HEK293 (cell line): ENCODE measurements around the gene TMF1.

ENCODE experiments used
- CTCF ChIA-PET: fragments of 350-600 bp; formaldehyde crosslinking; extraction: SDS; loops from one replicate; lab custom pipeline; 2021; ENCODE audit warnings: antibody characterized with exemption; lab: Yijun Ruan, JAX
- POLR2A ChIA-PET: fragments of 300-600 bp; formaldehyde crosslinking; extraction: SDS; loops from one replicate; lab custom pipeline; 2020; ENCODE audit warnings: antibody characterized with exemption, inconsistent platforms; lab: Yijun Ruan, JAX
- H3K27ac ChIP-seq: fragments of 200-500 bp; sonication (Bioruptor generic); 2 replicates; pipeline ENCODE4 v1.5.1; 2014; ENCODE audit warnings: low read depth, low read length, control low read depth, inconsistent platforms; ENCODE audit errors: extremely low read depth
- H3K36me3 ChIP-seq, 2 experiments: fragments of 200-500 bp in 1 of 2; sonication (Bioruptor generic) in 1 of 2; 1 replicate in 1 of 2; 2 replicates in 1 of 2; pipeline ENCODE4 v1.5.1; 2014 to 2017; ENCODE audit warnings: inconsistent platforms in 2 of 2, low read length in 2 of 2; ENCODE audit not compliant: control insufficient read depth in 2 of 2, insufficient read depth in 1 of 2
- H3K4me1 ChIP-seq: fragments of 200-500 bp; sonication (Bioruptor generic); 2 replicates; pipeline ENCODE4 v1.5.1; 2014; ENCODE audit warnings: mild to moderate bottlenecking, low read length, inconsistent platforms; ENCODE audit not compliant: control insufficient read depth, insufficient read depth
- H3K4me3 ChIP-seq: 2 replicates; pipeline ENCODE4 v1.5.1; 2011; ENCODE audit warnings: low read depth, mild to moderate bottlenecking, control low read depth, low read length, moderate library complexity
- H3K9me3 ChIP-seq: fragments of 200-500 bp; sonication (Bioruptor generic); 2 replicates; pipeline ENCODE4 v1.5.1; 2014; ENCODE audit warnings: low read depth, low read length, inconsistent platforms; ENCODE audit not compliant: control insufficient read depth, insufficient read depth
- BCL6B ChIP-seq: fragments of 450-650 bp; formaldehyde crosslinking; IDR thresholded peaks from 2 replicates; pipeline ENCODE4 v1.5.1; 2017; ENCODE audit warnings: missing biosample characterization, missing genetic modification characterization
- PRDM1 ChIP-seq: fragments of 450-650 bp; formaldehyde crosslinking; IDR thresholded peaks from 2 replicates; pipeline ENCODE4; 2016; ENCODE audit warnings: missing biosample characterization, missing genetic modification characterization
- SP3 ChIP-seq: fragments of 450-650 bp; formaldehyde crosslinking; IDR thresholded peaks from 2 replicates; pipeline ENCODE4 v1.5.1; 2016; ENCODE audit warnings: missing biosample characterization, missing genetic modification characterization
- ZBTB26 ChIP-seq: fragments of 450-650 bp; formaldehyde crosslinking; optimal IDR thresholded peaks from 2 replicates; pipeline ENCODE3; 2016; ENCODE audit warnings: missing biosample characterization, mild to moderate bottlenecking, missing genetic modification characterization
- ZNF121 ChIP-seq: fragments of 450-650 bp; formaldehyde crosslinking; IDR thresholded peaks from 2 replicates; pipeline ENCODE4 v1.5.1; 2016; ENCODE audit warnings: missing biosample characterization, missing genetic modification characterization
- ZNF2 ChIP-seq: fragments of 450-650 bp; formaldehyde crosslinking; IDR thresholded peaks from 2 replicates; pipeline ENCODE4 v1.5.1; 2016; ENCODE audit warnings: missing biosample characterization, missing genetic modification characterization
- ZNF394 ChIP-seq: fragments of 450-650 bp; formaldehyde crosslinking; IDR thresholded peaks from 2 replicates; pipeline ENCODE4 v1.5.1; 2016; ENCODE audit warnings: missing biosample characterization, missing genetic modification characterization, mild to moderate bottlenecking, moderate library complexity, borderline replicate concordance
- ZNF423 ChIP-seq: fragments of 450-650 bp; formaldehyde crosslinking; IDR thresholded peaks from 2 replicates; pipeline ENCODE4 v1.5.1; 2016; ENCODE audit warnings: missing biosample characterization, missing genetic modification characterization
- ZNF426 ChIP-seq: fragments of 450-650 bp; formaldehyde crosslinking; IDR thresholded peaks from 2 replicates; pipeline ENCODE4 v1.5.1; 2017; ENCODE audit warnings: missing biosample characterization, missing genetic modification characterization, mild to moderate bottlenecking, inconsistent platforms, moderate library complexity
- ZNF518A ChIP-seq: fragments of 450-650 bp; formaldehyde crosslinking; conservative IDR thresholded peaks from 2 replicates; pipeline ENCODE4 v1.5.1; 2016; ENCODE audit warnings: low read depth, missing biosample characterization, missing genetic modification characterization
- ZNF624 ChIP-seq: fragments of 450-650 bp; formaldehyde crosslinking; IDR thresholded peaks from 2 replicates; pipeline ENCODE4 v1.5.1; 2017; ENCODE audit warnings: missing biosample characterization, missing genetic modification characterization
- ZNF629 ChIP-seq: fragments of 450-650 bp; formaldehyde crosslinking; IDR thresholded peaks from 2 replicates; pipeline ENCODE4 v1.5.1; 2017; ENCODE audit warnings: missing biosample characterization, missing genetic modification characterization
- ZNF704 ChIP-seq: fragments of 450-650 bp; formaldehyde crosslinking; IDR thresholded peaks from 2 replicates; pipeline ENCODE4 v1.5.1; 2016; ENCODE audit warnings: missing biosample characterization, missing genetic modification characterization
- ZSCAN4 ChIP-seq: fragments of 450-650 bp; formaldehyde crosslinking; IDR thresholded peaks from 2 replicates; pipeline ENCODE4 v1.5.1; 2017; ENCODE audit warnings: missing biosample characterization, missing genetic modification characterization

TMF1 gene

GRCh38 chr3:69052472-69052898 lies 352 bp upstream of the TMF1 start (continued):
- TF ChIP-seq ZNF2 (tag by site-specific recombination) (no peak), BCL6B (tag by site-specific recombination) (peak; percentile 91), ZNF629 (no peak), ZSCAN4 (peak; percentile 44), ZNF624 (tag by site-specific recombination) (no peak), PRDM1 (0 out of 2 replicates have a peak, but pooled peaks have one; percentile 15), ZNF426 (no peak), ZNF518A (tag by site-specific recombination) (peak; percentile 80)

GRCh38 chr3:69048990-69049389 lies 3.1 kb downstream of the TMF1 start:
- Histone ChIP-seq H3K4me1 (0 out of 2 replicates have a peak, but pooled peaks cover 3% of the 10 kb centered on the region), H3K27ac (no peak overlapping the region), H3K4me3 (no peak overlapping the region), H3K36me3 (peaks cover 0 to 43% of the 10 kb centered on the region in 2 experiments), H3K9me3 (no peaks in the 10 kb centered on the region)
- CTCF ChIA-PET, result no interaction called here
- TF ChIP-seq ZNF423, result no peak
- TF ChIP-seq SP3 (tag by site-specific recombination), result no peak
- 0 out of 2 replicates have a peak, but pooled peaks have one; percentile 53 for TF ChIP-seq ZNF121 (tag by site-specific recombination)
- TF ChIP-seq ZNF394 (tag by site-specific recombination), result no peak
- POLR2A ChIA-PET, result no interaction called here

GRCh38 chr3:69044608-69045007 lies 7.5 kb downstream of the TMF1 start:
- Histone ChIP-seq H3K36me3 (peaks cover 11 to 79% of the 10 kb centered on the region in 2 experiments), H3K4me1 (0 out of 2 replicates have a peak, but pooled peaks cover 3% of the 10 kb centered on the region), H3K27ac (no peak overlapping the region), H3K4me3 (no peak overlapping the region), H3K9me3 (no peaks in the 10 kb centered on the region)
- TF ChIP-seq ZBTB26 (tag by site-specific recombination), result no peak
- no peak for TF ChIP-seq ZNF704 (tag by site-specific recombination)
- ChIA-PET CTCF (interaction anchor here (0.7 to 0.9 kb wide), 2 partner anchors 117 to 262 kb away, joined by 3 to 4 read pairs; no protein-coding TSS in a partner anchor), POLR2A (interaction anchor here (0.5 kb wide), 1 partner anchor 156 kb away, joined by 3 read pairs; no protein-coding TSS in a partner anchor)
